Measurements from ENCODE around the gene RNH1.
A peak's percentile ranks its signal among the peaks of the same experiment; 100 is the strongest.

RNH1 gene

DNA sequence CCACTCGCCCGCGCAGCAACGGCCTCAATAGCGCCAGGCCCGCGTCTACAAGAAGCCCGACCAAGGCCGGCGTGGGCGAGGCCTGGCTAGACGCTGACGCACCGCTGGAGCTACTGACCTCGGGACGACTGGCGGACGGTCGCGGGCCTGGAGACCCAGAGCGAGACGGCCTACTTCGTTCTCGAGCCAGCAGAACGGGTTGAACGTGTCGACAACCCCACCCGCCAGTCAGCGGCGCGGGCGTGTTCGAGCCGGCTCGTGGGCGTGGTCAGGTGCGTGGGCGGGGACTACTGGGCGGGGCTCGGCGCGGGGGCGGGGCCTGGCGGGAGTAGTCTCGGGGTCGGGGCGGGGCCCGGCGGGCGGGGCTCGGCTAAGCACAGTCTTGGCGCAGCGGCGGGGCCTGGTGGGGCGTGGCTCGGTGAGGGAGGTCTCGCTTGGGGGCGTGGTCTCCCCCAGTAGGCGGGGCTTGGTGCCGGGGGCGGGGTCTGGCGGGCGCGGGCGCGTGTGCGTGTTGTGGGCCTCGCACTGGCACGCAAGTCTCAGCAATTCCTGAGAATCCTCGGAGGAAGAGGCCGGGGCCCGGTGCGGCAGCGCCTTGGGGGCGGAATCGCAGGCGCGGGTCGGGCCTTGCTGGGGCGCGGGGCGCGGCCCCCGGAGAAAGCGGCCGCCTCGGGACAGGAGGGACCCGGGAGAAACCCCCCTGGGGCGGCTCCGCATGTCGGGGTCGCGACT is at the start of gene RNH1:
Gene RNH1, minus strand, starts transcription at position 248 of the 732 bp plus-strand sequence. CDS start 5,080 bp downstream, outside the sequence.
- peak; percentile 47 for DNase-seq

DNA sequence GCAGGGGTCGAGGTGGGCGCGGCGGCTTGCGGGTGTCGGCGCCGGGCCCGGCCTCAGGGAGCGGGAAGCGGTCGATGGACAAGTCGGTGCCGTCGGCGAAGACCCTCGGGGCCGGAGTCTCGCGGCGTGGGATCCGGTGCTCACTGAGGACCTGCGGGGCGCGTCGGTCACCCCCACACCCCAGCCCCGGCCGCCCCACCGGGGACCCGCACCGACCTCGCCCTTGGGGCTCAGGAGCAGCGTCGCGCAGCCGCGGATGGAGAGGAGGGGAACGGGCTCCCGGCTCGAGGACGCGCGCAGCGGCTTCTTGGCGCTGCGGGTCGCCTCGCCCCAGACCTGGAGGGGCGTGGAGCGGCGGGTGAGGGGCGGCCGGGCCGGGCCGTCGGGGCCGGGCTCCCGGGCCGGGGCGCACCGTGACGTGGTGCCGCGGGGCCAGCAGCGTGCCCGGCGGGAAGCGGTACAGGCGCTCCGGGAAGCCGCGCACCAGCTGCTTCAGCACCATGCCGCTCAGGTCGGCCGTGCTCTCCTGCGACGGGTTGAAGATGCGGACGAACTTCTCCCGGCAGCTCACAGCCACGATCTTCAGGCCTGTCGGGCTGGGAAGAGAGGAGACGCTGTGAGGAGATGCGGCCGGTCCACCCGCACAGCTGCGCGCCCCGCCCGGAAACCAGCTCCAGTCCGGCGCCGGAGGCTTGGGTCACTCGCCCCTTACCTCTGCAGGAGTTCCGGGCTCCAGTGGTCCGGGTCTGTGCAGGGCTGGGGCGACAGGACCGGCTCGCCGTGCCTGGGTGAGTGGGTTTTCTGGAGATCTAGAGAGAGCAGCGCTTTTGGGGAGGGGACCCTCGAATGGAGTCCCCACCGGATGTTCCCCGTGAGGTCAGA is 49.0 kb upstream of the RNH1 start:
- no peak for DNase-seq

DNA sequence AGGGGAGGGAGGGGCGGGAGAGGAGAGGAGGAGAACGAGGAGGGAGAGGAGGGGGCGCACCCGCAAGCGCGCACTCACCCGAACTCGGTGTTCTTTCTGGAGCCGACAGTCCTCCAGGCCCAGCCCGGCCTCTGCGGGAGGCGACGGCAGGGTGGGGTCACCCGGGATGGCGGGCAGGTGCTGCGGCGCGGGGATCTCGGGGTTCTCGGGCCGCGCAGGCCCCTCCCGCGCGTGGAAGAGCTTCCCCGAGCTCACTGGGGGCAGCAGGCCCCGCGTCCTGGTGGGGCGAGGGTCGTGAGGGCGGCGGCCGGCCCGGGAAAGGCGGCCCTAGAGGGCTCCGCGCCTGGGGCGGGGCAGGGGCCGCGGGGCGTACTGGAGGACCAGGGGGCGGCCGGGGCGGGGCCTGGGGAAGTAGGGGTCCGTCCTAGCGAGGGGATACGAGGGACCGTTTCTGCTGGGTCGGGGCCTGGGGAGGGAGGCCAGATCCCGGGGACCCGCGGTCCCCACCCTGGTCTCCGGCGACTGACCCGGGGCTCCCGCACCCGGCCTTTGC is 48.3 kb upstream of the RNH1 start:
- no peak for DNase-seq

DNA sequence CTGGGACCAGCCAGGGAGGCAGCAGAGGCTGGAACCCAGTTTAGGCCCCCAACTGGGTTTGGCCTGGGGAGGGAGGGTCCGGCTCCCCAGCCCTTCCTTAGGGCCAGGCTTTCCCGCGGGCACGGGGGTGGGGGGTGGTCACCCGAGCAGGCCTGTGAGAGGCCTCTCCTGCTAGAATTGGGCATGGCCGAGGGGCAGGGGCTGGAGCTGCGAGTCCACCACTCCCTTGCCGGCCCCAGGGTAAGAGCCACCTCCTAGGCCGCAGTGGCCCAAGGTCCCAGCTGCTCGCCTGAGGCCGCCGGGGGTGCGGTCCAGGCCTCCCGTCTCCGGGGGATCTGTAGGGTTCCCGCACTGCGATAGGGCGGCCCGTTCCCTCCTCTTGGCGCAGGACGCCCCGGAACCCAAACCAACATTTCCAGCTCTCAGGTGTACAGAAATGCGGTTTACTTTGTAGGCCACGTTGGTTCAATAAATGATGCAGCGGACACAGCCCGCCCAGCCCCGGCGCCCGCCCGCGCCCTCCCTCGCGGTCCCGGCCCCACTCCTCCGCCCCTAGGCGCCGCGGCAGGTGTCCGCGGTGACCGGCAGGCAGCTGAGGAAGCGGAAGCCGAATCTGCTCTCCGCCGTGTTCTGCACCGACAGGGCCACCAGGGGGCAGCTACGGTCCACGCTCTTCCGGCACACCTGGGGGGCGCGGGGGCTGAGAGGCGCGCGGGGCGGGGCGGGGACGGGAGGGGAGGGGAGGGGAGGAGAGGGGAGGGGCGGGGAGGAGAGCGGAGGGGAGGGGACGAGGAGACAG is 47.6 kb upstream of the RNH1 start:
- peak; percentile 69 for DNase-seq

DNA sequence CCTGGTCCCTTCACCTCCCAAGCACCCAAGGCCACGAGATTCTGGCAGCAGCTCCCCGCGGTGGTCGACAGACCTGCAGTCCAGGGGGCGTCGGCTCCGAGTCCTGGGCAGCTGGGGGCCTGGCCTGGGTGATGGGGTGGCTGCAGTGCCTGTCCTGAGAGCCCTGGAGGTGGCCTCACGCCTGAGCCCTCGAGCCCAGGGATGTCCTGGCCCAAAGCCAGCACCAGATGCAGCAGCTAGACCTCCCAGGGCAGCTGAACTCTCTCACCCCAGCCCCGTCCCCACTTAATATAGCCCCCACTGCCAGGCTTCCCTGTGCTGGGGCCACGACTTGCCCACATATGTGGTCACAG is 46.9 kb upstream of the RNH1 start:
- no peak for DNase-seq

DNA sequence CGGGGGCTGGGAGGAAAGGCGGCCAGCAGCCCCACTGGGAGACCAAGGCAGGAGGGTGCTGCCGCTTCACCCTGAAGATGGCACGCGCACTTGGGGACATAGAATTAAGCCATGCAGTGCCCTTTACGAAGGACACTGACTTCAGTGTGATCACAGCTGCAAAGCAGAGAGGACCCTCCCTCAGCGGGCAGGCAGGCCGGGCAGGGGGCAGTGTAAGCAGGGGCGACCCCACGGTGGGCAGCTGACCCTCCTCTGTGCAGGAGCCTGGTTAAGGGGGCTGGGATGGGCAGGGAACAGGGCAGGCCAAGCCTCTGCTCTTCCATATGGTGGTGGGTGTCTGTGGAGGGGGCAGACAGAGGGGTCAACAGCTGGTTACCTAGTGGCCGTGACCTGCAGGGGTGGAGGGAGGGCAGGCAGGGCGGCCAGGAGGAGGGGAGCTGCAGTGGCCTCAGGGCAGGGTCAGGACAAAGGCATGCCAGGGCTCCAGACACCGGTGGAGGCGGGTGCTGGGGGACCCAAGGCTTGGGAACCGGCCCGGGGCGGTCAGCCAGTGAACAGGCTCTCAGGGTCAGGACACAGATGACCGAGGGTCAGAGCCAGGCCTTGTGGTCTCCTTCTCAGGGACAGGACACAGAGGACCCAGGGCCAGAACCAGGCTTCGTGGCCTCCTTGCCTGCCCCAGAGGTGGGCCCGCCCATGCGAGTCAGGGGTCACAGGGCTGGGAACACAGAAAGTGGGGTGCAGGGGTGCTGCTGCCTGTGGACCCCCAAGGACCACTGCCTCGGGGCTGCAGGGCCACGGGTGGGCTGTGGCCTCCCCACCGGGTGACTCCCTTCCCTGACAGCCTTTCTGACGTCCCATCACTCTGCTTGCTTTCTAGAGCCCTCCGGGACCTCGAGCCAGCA is 46.3 kb upstream of the RNH1 start:
- DNase-seq: no peak

DNA sequence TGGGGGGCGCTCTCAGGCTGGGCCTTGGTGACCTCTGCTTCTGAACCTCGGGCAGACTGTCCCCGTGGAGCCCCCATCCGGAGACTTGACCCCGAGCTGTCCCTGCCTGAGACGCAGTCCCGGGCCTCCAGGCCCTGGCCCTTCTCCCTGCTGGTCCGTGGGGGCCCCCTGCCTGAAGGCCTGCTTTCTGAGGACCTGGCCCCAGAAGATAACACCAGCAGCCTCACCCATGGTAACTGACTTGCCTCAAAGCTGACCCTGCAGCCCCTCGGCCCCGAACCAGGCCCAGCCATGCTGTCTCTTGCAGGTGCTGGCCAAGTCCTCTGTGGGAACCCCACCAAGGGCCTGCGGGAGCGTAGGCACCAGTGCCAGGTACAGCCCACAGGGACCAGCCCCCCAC is 44.6 kb upstream of the RNH1 start:
- DNase-seq: no peak

DNA sequence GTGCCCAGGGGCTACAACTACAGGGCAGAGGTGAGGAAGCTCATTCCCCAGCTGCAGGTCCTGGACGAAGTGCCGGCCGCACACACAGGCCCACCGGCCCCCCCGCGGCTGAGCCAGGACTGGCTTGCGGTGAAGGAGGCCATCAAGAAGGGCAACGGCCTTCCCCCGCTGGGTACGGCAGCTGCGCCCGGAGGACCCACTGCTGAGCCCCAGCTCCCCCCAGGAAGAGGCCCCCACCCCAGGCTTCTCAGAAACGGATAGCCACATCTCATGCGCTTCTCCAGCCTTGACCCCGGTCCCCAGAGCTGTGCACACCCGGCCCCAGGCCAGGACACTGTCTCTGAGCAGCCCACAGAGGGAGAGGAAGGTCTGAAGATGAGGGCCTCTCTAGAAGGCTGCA is 44.1 kb upstream of the RNH1 start:
- no peak for DNase-seq

DNA sequence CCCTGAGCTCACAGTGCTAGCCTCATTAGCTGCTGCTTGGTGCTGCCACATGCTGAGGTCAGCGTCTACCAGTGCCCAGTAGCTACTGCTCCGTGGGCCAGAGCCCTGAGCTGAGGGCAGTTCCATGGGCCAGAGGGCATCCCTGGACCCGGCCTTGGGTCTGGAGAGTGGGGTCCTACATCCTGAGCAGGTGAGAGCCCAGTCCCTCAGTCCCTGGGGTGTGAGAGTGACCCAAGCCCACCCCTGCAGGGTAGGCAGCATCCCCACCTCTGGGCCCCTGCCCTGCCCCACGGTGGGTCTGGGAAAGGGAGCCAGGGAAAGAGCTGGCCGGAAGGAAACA is 43.7 kb upstream of the RNH1 start:
- DNase-seq: no peak

DNA sequence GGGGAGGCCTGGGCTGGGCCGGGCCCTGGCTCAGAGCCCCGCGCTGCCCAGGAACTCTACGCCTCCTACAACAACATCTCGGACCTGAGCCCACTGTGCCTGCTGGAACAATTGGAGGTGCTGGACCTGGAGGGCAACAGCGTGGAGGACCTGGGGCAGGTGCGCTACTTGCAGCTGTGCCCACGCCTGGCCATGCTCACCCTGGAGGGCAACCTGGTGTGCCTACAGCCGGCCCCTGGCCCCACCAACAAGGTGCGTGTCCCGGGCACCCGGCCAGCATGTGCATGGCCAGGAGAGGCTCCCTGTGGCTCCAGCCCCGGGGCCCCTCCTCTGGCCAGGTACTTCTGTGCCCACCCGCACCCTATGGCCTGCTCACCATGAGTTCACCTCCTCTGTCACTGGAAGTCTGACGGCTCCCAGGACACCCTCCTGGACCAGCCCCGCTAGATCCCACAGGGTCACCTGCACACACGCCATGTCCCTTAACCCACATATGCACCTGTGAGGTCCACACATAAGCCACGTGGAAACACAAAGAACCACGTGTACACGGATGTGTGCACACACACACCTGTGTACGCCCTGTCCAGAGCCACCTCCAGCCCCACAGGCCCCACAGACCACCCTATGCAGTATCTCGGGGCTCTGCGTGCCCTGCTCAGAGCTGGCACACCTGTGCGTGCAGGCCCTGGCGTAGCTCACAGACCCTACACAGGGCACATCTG is 43.1 kb upstream of the RNH1 start:
- DNase-seq: no peak

DNA sequence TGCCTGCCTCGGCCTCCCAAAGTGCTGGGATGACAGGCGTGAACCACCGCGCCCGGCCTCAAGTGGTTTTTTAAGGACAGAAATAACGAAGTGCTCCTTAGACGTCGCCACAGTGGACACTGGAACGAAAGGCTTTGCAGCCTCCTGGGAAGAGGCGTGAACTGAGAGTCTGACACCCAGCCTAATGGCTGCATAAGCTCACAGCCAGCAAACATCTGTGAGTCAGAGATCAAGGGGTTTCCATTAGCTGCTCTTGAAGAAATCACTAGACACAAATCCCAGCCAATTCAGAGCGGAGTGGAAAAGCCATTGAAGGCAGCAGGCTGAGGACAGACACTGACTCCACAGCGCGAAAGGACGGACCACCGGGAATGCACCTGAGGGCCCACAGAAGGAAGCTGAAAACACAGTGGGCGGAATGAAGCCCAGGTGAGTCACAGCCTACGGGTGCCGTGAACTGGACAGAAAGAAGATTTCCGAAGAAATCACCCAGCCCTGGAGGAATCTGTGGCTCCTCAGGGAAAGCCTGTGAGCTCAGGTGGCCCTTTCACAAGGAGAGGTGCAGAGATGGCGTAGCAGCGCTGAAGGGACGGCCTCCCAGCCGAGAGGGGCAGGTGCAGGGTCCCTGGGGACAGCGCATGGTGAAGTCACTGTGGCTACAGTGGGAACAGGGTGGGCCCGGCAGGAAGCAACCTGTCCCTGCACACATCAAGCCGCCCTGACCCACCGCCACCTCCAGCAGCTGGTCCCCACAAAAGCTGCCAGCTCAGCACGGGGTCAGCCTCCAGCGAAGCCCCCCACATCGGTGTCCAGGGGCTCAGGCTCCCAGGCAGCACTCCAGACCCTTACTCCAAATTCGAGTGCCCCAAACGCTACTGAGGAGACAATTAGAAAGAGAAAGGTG is 41.9 kb upstream of the RNH1 start:
- no peak for DNase-seq

DNA sequence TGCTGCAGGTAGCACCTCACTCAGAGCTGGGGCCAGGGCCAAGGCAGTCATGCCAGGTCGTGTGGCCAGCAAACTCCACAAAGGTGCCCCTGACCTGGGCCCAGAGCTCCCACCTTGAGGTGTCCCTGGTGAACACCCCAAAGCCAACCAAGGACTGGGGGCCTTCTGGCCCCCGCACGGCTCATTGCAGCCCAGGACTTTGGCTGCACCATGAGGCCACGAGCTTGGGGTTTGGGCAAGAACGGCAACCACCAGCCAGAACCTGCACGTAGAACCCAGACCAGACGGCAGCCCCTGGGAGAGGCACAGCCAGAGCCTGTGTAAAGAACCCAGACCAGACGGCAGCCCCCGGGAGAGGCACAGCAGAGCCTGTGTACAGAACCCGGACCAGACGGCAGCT is 38.1 kb upstream of the RNH1 start:
- DNase-seq: no peak

DNA sequence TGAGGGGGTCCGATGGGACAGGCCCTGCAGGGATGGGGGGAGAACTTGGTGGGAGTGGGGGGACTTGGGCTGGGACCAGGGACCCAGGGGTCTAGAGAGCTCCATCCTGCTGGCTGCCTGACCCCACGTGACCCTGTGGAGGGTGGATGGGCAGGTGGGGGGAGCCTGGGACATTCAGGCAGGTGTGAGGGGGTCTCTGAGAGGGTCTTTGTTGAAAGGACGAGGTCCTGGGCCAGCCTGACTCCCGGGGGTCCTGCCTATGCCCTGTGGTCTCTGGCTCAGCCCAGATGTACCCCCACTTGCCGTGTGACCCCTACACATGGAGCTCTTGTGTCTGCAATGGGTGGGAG is 37.8 kb upstream of the RNH1 start:
- DNase-seq: no peak

DNA sequence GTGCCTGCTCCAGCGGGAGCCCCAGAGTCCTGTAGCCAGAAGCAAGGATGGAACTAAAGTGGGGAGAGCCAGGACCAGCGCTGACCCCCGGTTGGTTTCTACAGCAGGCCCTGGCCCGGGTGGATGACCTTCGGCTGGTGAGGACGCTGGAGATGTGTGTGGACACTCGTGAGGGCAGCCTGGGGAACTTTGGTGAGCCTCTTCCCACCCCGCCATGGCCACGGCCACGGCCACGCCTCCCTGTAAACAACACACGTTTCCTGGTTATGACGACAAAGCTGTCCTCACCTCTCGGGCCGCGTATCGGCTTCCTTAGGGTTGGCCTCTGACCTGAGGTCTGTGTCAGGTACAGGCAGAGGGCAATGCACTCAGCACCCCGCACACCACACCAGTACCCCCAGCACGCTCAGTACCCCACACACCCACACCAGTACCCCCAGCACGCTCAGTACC is 34.4 kb upstream of the RNH1 start:
- no peak for DNase-seq

DNA sequence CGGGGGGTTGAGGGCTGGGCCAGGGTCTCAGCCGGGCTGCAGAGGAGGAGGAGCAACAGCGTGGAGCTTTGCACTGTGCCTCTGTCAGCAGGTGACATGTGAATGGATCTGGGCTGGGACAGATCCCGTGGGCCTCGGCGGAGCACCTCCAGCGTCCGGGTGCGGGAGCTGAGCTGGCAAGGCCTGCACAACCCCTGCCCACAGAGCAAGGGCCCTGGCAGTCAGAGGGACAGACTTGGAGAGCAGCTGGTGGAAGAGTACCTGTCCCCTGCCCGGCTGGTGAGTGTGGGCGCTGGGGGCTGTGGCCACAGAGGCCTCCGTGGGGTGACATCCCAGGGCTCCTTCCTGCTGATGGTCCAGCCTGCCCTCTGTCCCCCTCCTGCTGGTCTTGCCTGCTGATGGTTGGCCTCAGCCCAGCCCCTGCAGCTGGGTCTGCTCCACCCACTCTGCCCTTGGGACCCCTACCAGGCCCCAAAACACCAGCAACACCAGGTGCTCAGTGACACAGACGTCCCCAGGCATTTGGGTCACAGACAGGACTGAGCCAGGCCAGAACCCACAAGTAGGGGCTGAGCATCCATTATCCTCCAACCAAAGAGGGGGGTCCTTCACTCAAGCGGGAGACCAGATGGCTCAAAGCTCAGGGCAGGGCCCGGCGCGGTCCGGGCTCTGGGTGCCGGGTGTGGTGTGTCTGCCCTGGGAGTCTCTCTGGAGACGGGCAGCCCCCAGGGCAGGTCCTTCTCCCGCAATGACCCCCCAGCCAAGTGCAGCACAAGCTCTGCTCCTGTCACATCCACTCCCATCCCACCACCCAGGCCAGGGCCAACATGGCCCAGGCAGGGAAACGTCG is 33.8 kb upstream of the RNH1 start:
- no peak for DNase-seq

DNA sequence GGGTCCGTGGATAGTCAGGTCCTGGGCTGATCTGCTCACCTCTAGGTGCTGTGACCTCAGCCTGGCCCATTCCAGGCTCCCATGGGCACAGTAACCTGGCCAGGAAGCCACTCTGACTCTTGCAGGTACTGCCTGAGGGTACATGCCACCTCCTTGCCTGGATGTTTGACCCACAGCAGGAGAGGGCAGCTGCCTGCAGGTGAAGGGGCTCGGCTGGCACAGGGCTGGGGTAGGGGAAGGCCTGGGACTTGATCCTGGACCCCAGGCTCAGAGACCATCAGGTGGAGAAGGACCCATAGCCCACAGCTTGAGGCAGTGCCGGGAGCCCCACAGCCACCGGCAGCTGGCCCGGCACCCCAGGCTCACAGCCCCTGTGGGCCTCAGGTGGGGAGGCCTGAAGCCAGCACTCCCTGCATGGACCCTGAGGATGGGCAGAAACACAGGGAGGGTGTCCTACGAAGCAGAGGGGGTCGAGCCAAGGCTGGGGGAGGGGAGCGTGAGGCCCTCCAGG is 33.0 kb upstream of the RNH1 start:
- no peak for DNase-seq

DNA sequence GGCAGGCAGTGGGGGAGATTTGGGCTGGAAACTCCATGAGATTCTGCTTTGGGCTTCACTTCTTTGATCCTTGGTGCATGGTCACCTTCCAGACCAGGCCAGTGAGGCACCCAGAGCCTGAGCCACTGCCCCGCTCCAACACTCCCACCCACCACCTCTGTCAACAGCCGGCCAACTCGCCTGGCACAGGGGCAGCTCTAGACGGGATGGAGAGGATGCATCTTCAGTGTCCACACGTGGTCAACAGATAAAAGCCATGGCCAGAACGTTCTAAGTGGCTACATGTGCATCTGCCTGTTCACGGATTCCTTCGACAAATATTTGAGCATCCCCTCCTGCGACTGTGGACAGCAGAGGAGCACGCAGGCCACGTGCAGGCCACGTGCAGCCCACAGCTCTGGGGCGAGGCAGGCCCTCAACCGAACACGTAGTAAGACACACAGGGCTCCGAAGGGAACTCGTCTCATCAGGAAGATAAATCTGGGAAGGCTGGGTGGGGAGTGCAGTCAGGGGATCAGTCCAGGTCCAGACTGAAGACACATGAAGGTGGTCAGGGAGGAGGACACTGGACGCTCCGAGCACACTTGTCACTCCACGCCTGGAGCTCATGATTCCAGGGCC is 31.5 kb upstream of the RNH1 start:
- no peak for DNase-seq

DNA sequence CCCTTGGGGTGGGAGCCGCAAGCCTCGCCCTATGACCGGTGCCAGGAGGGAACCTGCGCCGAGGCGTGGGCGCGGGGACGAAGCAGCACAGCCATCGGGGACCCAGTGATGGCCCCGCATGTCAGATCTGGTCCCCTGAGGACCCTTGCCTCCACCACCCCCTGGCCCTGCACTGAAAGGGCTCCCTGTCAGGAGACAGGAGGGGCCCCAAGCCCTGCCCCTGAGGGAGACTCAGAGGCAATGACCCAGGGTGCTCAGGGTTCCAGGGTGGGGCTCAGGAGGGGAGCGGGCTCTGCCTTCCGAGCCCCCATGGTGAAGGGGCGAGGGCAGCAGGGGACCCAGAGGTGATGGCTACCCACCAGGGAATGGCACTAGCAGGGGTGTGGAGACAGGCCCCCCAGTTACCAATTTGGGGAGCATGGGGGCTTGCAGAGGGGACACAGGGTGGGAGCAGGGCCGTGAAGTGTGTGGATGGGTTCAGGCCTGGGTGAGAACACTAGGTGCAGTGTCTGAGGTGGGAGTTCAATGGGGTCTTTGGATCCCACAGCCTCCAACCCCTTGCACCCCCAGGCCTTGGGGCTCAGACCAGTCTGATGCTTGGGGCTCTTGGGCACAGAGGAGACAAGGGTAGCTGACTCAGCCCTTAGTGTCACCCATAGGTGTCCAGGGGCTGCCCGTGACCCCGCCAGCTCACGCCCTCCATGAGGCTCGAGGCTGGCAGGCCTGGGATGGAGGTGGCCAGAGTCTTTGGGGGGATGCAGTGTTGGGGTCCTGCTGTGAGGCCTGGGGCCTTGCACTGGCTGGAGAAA is 30.8 kb upstream of the RNH1 start:
- DNase-seq: no peak
